HG03060 (cell line): ENCODE results near the gene NT5M.
"Not testable (repeated sequence)": the region's sequence is repeated elsewhere in the genome, so short reads cannot be mapped to it uniquely, and the experiment has no call there.

Source experiments
- ATAC-seq: cut with Tn5 transposase; IDR thresholded peaks from one replicate; pipeline ENCODE4 v1.9.1; 2021; ENCODE audit warnings: low read depth, moderate number of reproducible peaks; ENCODE audit not compliant: unreplicated experiment

Gene NT5M

GRCh38 chr17:17300624-17301568 lies 2.3 kb upstream of the NT5M start:
- no peak for ATAC-seq

DNA sequence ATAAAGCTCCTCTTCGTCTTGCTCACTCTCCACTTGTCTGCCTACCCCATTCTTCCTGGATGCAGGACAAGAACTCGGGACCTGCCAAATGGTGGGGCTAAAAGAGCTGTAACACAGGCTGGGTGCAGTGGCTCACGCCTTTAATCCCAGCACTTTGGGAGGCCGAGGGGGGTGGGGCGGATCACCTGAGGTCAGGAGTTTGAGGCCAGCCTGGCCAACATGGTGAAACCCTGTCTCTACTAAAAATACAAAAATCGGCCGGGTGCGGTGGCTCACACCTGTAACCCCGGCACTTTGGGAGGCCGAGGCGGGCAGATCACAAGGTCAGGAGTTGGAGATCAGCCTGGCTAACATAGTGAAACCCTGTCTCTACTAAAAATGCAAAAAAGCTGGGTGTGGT lies 1.5 kb upstream of the NT5M start:
- not testable (repeated sequence) for ATAC-seq

- ATAC-seq = no peak
Observed at GRCh38 chr17:17303847-17304490, 796 bp downstream of the NT5M start.

GRCh38 chr17:17304521-17304985 lies 1.4 kb downstream of the NT5M start:
- ATAC-seq = no peak

DNA sequence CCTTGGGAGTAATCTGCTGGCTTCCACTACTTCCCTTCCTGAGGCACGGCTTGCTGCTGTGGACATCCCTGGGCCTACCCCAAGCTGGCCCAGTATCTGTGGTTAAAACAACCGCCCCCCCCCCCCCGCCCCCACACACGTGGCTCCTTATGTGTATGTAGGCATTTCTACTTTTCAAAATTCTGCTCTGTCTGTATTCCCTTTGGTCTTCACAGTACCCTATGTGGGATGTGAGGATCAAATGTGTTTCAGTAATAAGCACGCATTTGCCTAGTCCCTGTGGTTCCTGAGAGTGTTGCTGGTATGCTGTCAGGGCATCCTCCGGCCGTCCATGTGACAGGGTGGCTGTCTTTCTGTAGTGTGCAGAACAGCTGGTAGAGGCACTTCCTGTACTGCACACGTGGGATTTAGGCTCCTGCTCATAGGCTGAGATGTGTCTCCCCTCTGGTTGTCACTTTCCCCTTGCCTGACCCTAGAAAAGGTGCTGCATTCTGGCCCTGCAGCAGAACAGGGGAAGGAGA lies 2.2 kb downstream of the NT5M start:
- peak; percentile 46 for ATAC-seq

- ATAC-seq = no peak
Observed at GRCh38 chr17:17309356-17309755, 6.2 kb downstream of the NT5M start.

DNA sequence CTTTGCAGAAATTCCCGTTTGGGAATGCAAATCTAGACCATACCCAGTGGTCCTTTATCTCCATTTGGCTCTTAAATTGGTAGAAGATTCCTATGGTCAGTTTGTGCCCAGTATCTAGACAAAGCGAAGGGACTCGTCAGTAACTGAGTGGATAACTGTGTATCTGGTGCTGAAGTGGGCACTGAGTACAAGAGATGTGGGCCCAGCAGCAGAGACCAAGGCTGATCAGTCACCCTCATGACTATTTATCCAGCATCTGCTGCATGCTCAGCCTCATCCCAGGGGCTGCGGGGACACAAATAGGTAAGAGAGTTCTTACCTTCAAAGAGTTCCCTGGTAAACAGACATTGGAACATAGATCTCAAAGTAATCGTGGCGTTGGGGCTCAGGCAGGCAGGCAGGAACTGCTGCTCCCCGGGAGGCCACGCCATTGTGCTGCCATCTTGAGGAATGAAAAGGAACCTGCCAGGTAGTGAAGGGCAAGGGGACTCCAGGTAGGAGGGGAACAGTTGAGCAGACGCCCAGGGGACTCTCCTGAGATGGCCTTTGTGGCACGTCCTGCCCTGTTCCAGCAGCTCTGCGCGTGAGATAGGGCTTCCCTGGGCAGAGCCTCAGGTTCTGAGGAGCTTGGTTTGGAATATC lies 10.3 kb downstream of the NT5M start:
- no peak for ATAC-seq

DNA sequence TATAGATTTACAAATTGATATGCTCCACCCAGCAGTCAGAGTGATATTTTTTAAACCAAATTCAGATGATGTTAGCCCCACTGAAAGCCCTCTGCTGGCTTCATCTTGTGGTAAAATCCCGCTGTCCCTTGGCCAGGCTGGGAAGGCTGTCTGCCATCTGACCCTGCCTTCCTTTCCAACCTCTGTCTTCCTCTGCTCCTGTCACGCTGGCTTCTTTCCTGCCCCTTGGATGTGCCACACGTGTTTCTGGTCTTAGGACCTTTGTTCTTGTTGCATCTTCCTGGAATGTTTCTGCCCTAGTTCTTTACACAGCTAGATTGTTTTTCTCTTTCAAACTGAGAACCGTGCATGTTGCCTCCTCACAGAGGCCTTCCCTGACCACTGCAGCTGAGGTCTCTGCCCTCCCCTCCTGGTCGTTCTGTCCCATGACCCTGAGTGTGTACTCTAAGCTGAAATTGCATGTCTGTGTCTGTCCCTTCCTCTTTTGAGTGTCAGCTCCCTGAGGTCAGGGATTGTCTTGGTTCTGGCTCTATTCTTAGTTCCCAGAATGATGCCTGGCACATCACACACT lies 11.4 kb downstream of the NT5M start:
- ATAC-seq = no peak

DNA sequence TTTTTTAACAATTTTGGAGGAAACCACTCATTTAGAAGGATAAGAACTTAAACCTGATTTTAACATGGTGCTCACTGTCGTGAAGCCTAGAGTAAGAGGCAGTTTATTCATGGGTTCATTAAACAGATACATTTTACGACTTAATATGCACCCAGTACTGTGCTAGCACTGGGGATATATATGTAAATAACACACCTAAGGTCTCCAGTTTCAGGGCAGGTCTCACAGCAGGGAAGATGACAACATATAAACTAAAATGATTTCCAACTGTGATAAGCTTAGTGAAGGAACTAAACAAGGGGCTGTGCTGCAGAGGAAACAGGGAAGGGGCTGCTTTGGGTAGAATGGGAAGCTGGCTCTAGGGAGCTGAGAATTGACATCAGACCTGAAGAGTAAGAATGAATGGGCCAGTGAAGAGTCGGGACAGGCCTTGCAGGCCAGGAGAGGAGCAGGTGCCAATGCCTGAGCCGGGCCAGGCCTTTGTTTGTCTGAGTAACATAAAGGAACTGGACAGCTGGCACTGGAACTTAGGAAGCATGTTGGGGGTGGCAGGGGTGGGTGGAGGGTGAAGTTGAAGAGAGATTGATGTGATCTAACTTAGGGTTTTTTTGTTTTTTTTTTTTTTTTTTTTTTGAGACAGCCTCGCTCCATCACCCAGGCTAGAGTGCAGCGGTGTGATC lies 12.1 kb downstream of the NT5M start:
- ATAC-seq = no peak

DNA sequence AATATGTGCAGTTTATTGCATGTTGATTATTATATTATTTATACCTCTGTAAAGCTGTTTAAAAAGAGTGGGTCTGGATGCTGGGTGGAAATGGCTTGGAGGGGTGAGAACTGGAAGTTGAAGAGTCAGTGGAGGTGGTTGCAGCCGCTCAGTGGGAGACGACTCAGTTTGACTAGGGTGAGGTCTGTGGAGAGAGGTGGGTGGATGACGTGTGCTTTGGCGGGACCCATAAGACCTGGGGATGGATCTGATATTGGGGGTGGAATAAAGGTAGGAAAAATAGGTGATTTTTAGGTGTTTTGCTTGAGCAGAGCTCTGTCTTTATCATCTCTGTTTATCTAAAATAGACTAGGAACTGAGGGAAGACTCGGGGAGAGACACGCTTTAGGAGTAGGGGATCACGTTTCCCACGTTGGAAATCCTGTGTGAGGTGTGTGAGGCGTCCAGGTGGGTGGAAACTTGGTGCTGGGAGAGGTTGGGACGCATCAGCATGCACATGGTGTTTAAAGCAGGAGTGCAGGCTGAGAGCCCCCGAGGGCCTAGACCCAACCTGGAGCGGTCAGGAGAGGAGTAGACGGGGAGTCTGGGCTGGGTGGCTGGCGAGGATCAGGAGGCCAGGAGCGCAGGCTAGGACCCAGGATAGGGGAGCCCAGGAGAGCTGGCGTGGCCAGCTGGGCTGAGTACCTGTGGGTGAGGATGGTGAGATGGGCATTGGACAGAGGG lies 17.2 kb downstream of the NT5M start:
- no peak for ATAC-seq

GRCh38 chr17:17320911-17321220 lies 17.7 kb downstream of the NT5M start:
- no peak for ATAC-seq

GRCh38 chr17:17321356-17322025 lies 18.3 kb downstream of the NT5M start:
- no peak for ATAC-seq

DNA sequence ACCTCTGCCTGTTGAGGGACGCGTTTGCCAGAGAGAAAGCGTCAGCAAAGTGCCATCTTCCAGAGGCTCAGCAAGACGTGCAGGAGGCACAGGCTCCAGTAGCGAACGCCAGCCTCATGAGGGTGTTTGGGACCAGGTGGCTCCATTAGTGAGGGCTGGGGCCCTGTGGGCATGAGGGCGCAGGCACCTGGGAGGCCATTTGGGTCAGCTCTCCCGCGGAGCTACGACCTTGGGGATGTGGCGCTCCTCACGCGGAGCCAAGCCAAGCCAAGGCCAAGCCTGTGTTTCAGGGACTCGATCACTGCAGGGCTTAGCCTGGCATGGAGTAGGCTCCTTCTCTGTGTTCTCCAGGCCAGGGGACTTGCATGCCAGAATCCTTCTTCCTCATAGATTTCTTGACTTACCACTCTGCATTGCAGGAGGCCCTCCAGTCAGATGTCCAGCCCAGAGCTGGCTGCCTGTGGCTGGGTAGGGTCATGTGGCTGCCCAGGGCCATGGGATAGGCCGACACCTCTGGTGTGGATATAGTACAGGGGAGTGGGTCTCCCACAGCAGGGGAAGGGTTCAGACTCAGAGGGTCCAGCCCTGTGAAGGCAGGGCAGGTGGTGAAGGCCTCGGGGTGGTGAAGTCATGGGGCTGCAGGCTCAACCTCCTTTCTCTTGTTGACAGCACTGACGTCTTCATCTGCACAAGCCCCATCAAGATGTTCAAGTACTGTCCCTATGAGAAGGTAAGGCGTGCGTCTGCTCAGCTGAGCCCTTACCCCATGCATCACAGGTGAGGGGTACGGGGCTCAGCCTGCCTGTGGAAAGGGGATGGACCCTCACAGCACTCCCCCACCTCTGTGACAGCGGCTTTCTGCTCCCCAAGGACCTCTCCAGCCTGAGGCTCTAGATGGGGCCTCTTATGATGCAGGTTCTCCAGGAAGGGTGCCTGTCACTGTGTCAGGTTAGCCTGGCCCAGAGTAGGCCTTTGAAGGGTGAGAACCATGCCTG lies 19.6 kb downstream of the NT5M start:
- ATAC-seq = no peak

DNA sequence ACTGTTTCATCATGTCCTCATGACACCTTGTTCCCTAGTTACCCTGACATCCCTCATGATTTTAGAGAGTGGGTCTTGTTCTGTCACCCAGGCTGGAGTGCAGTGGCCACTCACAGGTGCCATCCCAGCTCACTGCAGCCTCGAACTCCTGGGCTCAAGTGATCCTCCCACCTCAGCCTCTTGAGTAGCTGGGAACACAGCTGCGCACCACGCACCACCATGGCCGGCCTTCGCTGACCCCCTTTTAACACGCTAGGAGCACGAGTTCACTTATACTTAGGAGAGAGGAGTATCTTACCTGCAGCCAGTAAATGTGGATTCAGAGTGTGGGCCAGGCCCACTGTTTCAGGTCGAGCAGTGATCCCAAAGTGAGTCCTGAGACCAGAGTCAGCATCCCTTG lies 21.4 kb downstream of the NT5M start:
- ATAC-seq = no peak

DNA sequence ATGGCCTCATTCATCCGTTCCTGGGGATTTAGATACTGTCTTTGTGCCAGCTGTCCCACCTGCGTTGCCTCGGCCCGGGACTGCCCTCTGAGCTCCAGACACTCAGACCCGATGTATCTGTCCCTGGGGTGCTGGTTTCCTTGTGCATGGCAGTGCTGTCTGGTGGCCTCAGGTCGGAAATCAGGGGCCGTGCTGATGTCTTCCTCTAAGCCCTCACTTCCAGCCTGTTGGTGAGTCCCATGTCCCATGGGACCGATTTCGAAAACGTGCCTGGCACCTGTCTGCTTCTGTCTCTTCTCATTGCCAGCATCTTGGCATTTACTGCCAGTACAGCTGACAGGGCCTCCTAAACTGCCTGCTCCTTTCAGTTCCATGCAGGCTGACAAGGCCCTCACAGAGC lies 22.1 kb downstream of the NT5M start:
- no peak for ATAC-seq

- no peak for ATAC-seq
Observed at GRCh38 chr17:17325816-17326215, 22.6 kb downstream of the NT5M start.

DNA sequence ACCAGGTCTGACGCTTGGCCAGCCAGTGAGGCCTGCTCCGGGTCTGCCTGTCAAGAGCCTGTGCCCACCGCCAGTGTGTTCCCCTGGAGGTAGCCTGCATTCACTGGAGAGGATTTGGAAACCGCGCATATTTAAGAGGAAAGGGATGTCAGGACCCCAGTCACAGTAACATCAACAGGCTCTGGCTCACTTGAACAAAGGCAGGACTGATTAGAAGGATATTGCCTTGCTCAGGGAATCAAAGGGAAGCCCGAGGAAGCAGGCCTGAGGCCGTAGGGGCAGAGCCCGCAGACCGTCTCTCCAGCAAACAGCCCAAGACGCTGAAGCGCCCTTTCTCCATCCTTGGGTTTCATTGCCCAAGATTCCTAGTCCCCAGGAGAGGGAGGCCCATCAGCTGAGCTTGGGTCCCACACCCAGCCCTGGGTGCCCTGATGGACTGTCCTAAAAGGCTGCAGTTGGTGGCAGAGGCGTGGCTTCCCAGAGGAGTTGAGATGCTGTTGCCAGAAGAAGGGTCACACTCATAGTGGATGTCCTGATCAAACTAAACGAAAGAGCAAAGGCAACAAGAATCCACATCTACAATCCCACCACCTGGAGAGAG lies 23.2 kb downstream of the NT5M start:
- no peak for ATAC-seq

- ATAC-seq = no peak
Observed at GRCh38 chr17:17328251-17328650, 25.1 kb downstream of the NT5M start.
